ENCODE data around the gene NLRP3.

DNA sequence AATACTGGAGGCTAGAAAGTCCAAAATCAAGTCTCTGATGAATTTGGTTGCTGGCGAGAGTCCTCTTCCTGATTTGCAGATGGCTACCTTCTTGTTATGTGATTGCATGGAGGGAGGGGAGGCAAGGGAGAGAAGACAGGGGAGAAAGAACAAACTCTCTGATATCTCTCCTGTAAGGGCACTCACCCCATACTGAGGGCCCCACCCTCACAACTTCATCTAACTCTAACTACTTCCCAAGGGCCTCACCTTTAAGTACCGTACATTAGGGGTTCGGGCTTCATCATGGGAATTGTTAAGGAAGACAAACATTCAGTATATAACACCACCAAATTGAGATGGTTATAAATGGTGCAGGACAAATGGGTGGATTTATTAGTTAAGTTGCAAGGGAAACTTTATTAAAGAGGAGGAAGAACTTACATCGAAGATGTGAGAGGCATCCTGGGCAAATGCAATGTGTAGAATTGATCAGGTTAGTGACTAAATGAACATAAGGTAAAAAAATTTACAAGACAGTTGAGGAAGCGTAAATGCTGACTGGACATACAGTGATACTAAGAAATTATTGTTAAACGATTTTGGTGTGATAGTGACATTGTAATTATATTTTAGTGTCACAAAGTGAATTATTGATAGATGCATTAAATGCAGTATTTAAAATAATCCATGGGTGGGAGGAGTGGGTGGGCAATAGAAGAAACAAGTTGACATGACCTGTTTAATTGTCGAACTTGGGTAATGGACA is 31.4 kb downstream of the NLRP3 start:
- TF ChIP-seq POLR2AphosphoS5 (IDR thresholded peaks at IDR 0.05; ENCODE audit: low read depth, low read length) (no peak), POLR2A (IDR thresholded peaks at IDR 0.05; ENCODE audit: low read depth, low read length) (no peak), SPI1 (IDR thresholded peaks at IDR 0.05; ENCODE audit: low read depth, low read length) (no peak), TAF1 (IDR thresholded peaks at IDR 0.05; ENCODE audit: low read depth, low read length) (no peak)
